Measurements from ENCODE around the gene IL17RB. TPM values are rescaled to one million over a fixed set of nuclear protein-coding genes. Genes with fewer than 3 reads are reported as not detected.

Gene IL17RB
- total RNA-seq, 1 experiment from 2014 or later = not detected

DNA sequence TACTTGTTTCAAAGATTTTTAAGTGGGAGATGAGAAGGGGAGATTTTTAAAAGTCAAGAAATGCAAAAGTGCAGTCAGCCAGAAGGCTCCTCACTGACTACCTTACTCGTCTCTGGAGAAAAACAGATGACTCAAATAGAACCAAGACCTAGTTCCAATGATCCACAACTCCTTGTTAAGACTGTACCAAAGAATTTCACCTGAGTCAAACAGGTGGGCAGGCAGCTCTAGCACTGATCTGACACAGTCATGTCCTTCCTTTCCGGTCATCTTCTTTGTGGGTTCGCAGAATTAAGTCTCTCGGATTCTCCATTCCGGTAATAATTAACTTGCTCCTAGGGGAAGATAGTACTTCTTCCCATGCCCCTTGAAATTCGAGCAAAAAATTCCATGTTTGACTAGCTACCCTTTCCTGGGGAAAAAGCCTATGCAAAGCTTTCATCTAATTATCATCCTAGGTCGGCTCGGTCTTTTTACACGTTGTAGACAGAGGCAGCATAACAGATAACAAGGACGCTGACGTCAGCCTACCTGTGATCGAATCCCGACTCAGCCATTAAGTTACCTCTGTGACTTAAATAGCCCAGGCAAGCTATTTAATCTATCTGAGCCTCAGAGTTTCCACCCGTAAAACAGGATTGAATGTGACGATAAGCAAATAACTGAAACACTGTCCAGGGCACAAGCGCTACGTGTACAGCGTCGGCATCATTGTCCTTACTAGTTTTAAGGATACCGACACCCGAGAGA lies 44.5 kb downstream of the IL17RB start:
- H3K4me3 ChIP-seq (ENCODE audit: low read depth, low read length, poor library complexity, severe bottlenecking) = peak overlapping the region; percentile 79
- H3K36me3 ChIP-seq (ENCODE audit: insufficient read depth, low read length, poor library complexity, severe bottlenecking) = no peaks in the 10 kb centered on the region
- H3K9me3 ChIP-seq (ENCODE audit: low read depth, low read length, poor library complexity, severe bottlenecking) = no peaks in the 10 kb centered on the region
- H3K4me1 ChIP-seq (ENCODE audit: insufficient read depth, low read length, poor library complexity, severe bottlenecking) = no peaks in the 10 kb centered on the region
- BruUV-seq (replicated peaks) = TSS peak; percentile 68
- peak overlapping the region; percentile 89 for H3K27ac ChIP-seq (ENCODE audit: low read depth, low read length, poor library complexity, severe bottlenecking)
- POLR2A ChIA-PET (ENCODE audit: low non-redundant PET) = interaction anchor here (0.7 kb wide), 1 partner anchor 237 kb away, joined by 3 read pairs; no protein-coding TSS in a partner anchor
- TF ChIP-seq EZH2 (IDR thresholded peaks at IDR 0.05; ENCODE audit: borderline replicate concordance, low read depth, low read length, poor library complexity, severe bottlenecking) = no peak
- TF ChIP-seq, protein P1, sequence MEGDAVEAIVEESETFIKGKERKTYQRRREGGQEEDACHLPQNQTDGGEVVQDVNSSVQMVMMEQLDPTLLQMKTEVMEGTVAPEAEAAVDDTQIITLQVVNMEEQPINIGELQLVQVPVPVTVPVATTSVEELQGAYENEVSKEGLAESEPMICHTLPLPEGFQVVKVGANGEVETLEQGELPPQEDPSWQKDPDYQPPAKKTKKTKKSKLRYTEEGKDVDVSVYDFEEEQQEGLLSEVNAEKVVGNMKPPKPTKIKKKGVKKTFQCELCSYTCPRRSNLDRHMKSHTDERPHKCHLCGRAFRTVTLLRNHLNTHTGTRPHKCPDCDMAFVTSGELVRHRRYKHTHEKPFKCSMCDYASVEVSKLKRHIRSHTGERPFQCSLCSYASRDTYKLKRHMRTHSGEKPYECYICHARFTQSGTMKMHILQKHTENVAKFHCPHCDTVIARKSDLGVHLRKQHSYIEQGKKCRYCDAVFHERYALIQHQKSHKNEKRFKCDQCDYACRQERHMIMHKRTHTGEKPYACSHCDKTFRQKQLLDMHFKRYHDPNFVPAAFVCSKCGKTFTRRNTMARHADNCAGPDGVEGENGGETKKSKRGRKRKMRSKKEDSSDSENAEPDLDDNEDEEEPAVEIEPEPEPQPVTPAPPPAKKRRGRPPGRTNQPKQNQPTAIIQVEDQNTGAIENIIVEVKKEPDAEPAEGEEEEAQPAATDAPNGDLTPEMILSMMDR (conservative IDR thresholded peaks at IDR 0.05; ENCODE audit: low read depth, low read length) = no peak
- intact Hi-C loops (cut with micrococcal nuclease; ENCODE audit: unreplicated experiment) = no loop called here
- H3K27me3 ChIP-seq (replicated peaks; ENCODE audit: insufficient read depth, low read depth, low read length, poor library complexity) = no peaks in the 10 kb centered on the region
- CTCF ChIA-PET = no interaction called here
- no peak for DNase-seq (ENCODE audit: low spot score)

DNA sequence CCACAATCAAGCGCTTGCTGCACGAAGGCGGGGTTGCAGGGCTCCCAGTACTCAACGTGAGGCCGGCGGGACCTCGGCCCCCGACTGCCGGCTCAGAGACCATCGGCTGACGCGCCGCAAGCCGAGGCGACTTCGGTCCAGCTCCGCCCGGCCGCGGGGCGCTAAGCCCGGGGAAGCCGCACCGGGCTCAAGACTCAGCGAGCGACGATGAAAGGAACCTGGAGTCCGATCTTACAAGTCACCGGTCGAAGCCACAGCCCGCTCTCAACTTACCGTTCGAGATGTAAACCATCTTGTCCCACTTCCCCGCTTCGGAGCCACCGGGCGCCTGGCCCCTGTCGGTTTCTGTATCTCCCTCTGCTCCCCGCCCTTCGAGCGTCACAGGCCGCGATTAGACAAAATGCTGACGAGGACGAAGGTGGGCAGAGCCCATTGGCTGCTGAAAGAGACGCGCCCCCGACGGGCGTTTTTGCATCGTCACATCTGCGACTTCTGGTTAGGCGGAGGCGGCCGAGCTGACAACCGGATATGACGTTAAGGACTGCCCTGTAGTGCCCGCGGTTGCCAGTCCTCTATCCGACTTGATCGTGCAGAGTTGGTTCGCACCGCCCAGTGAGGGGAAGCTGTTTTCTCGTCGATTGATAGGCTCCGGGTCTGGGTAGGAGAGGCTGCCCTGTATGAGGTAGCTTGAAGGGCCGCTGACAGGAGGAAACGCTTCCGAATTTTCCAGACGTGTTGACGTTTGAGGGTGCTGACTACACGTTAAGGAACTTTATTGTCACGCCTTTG lies 45.3 kb downstream of the IL17RB start, which contains the start of gene SELENOK:
Gene SELENOK, minus strand, starts transcription at position 363 of the 789 bp plus-strand sequence.
- POLR2A ChIA-PET (ENCODE audit: low non-redundant PET) = interaction anchor here (0.7 kb wide), 1 partner anchor 238 kb away, joined by 3 read pairs; no protein-coding TSS in a partner anchor
- no peaks in the 10 kb centered on the region for H3K27me3 ChIP-seq (replicated peaks; ENCODE audit: insufficient read depth, low read depth, low read length, poor library complexity)
- TF ChIP-seq EZH2 (IDR thresholded peaks at IDR 0.05; ENCODE audit: borderline replicate concordance, low read depth, low read length, poor library complexity, severe bottlenecking) = no peak
- TF ChIP-seq, protein P1 (conservative IDR thresholded peaks at IDR 0.05; ENCODE audit: low read depth, low read length) = no peak
- H3K27ac ChIP-seq (ENCODE audit: low read depth, low read length, poor library complexity, severe bottlenecking) = peak within 1 kb of the TSS; percentile 89
- CTCF ChIA-PET = no interaction called here
- intact Hi-C loops (cut with micrococcal nuclease; ENCODE audit: unreplicated experiment) = no loop called here
- peak within 1 kb of the TSS; percentile 79 for H3K4me3 ChIP-seq (ENCODE audit: low read depth, low read length, poor library complexity, severe bottlenecking)
- no peaks in the 10 kb centered on the region for H3K9me3 ChIP-seq (ENCODE audit: low read depth, low read length, poor library complexity, severe bottlenecking)
- BruUV-seq (replicated peaks) = no TSS peak
- H3K36me3 ChIP-seq (ENCODE audit: insufficient read depth, low read length, poor library complexity, severe bottlenecking) = no peaks in the 10 kb centered on the region
- peak; percentile 96 for DNase-seq (ENCODE audit: low spot score)
- H3K4me1 ChIP-seq (ENCODE audit: insufficient read depth, low read length, poor library complexity, severe bottlenecking) = no peaks in the 10 kb centered on the region

DNA sequence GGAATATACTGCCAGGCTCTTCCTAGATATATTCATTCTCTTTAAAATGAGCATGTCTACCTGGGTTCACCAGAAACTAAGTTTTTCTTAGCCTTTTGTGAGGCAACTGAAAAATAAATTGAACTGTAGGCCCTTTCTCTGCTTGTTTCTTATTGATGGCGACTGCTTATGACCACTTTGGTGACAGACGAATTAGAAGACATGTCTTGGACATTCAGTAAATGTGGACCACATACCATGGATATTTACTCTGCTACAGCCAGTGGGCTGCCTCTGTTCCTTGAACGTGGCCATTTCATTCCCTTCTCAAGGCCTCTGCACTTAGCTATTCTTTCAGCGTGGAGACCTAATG lies 45.9 kb downstream of the IL17RB start:
- DNase-seq (ENCODE audit: low spot score) = peak; percentile 1
- CTCF ChIA-PET = no interaction called here
- intact Hi-C loops (cut with micrococcal nuclease; ENCODE audit: unreplicated experiment) = no loop called here
- Histone ChIP-seq H3K36me3 (ENCODE audit: insufficient read depth, low read length, poor library complexity, severe bottlenecking) (no peaks in the 10 kb centered on the region), H3K9me3 (ENCODE audit: low read depth, low read length, poor library complexity, severe bottlenecking) (no peaks in the 10 kb centered on the region), H3K27ac (ENCODE audit: low read depth, low read length, poor library complexity, severe bottlenecking) (peak overlapping the region; percentile 89), H3K27me3 (replicated peaks; ENCODE audit: insufficient read depth, low read depth, low read length, poor library complexity) (no peaks in the 10 kb centered on the region), H3K4me3 (ENCODE audit: low read depth, low read length, poor library complexity, severe bottlenecking) (peak overlapping the region; percentile 79), H3K4me1 (ENCODE audit: insufficient read depth, low read length, poor library complexity, severe bottlenecking) (no peaks in the 10 kb centered on the region)
- TSS peak; percentile 98 for BruUV-seq (replicated peaks)
- TF ChIP-seq, protein P1 (conservative IDR thresholded peaks at IDR 0.05; ENCODE audit: low read depth, low read length) = no peak
- TF ChIP-seq EZH2 (IDR thresholded peaks at IDR 0.05; ENCODE audit: borderline replicate concordance, low read depth, low read length, poor library complexity, severe bottlenecking) = no peak
- POLR2A ChIA-PET (ENCODE audit: low non-redundant PET) = no interaction called here
